ENCODE results near the gene ITGB2.
"Not testable (repeated sequence)": the region's sequence is repeated elsewhere in the genome, so short reads cannot be mapped to it uniquely, and the experiment has no call there.

The ITGB2 gene

GRCh38 chr21:44940116-44940631, 19.5 kb upstream of the ITGB2 start:
- DNase-seq (ENCODE audit: low read depth in 2 of 2) = no peak

GRCh38 chr21:44939532-44940115, 18.9 kb upstream of the ITGB2 start, which contains the start of gene SLX9:
Gene SLX9, plus strand, starts transcription at chr21:44940029. Its CDS starts 29 bp downstream, at chr21:44940058.
- DNase-seq (ENCODE audit: low read depth in 2 of 2) = peak; percentile 77 to 81

GRCh38 chr21:44938772-44939531, 18.3 kb upstream of the ITGB2 start:
- no peak for DNase-seq (ENCODE audit: low read depth in 2 of 2)

GRCh38 chr21:44935533-44935927, 14.8 kb upstream of the ITGB2 start:
- DNase-seq (ENCODE audit: low read depth in 2 of 2) = no peak

GRCh38 chr21:44934797-44935532, 14.3 kb upstream of the ITGB2 start:
- no peak for DNase-seq (ENCODE audit: low read depth in 2 of 2)

GRCh38 chr21:44934276-44934675, 13.6 kb upstream of the ITGB2 start:
- no peak for DNase-seq (ENCODE audit: low read depth in 2 of 2)

- DNase-seq (ENCODE audit: low read depth in 2 of 2) = no peak
Measured at GRCh38 chr21:44933918-44934260, 13.2 kb upstream of the ITGB2 start.

GRCh38 chr21:44933199-44933917, 12.7 kb upstream of the ITGB2 start:
- no peak for DNase-seq (ENCODE audit: low read depth in 2 of 2)

- DNase-seq (ENCODE audit: low read depth in 2 of 2) = peak in 1 of 2 donors; percentile 50
Measured at GRCh38 chr21:44932408-44933181, 11.9 kb upstream of the ITGB2 start.

- DNase-seq (ENCODE audit: low read depth in 2 of 2) = no peak
Measured at GRCh38 chr21:44931501-44932407, 11.1 kb upstream of the ITGB2 start.

- DNase-seq (ENCODE audit: low read depth in 2 of 2) = no peak
Measured at GRCh38 chr21:44931137-44931500, 10.4 kb upstream of the ITGB2 start.

- peak in 1 of 2 donors; percentile 55 for DNase-seq (ENCODE audit: low read depth in 2 of 2)
Measured at GRCh38 chr21:44930543-44930981, 9.9 kb upstream of the ITGB2 start.

- DNase-seq (ENCODE audit: low read depth in 2 of 2) = no peak
Measured at GRCh38 chr21:44929799-44930542, 9.3 kb upstream of the ITGB2 start.

GRCh38 chr21:44929242-44929798, 8.6 kb upstream of the ITGB2 start:
- DNase-seq (ENCODE audit: low read depth in 2 of 2) = no peak

GRCh38 chr21:44928500-44929241, 8.0 kb upstream of the ITGB2 start:
- not testable (repeated sequence) for DNase-seq (ENCODE audit: low read depth in 2 of 2)

- DNase-seq (ENCODE audit: low read depth in 2 of 2) = peak; percentile 81 to 86
Measured at GRCh38 chr21:44927587-44928461, 7.1 kb upstream of the ITGB2 start.

GRCh38 chr21:44927259-44927586, 6.5 kb upstream of the ITGB2 start:
- no peak for DNase-seq (ENCODE audit: low read depth in 2 of 2)
